GM18526 (cell line): ENCODE measurements around the gene ARHGEF19.

ENCODE experiments used
- POLR2A ChIP-seq: IDR thresholded peaks from 3 replicates; pipeline ENCODE4 v1.6.1; 2011; ENCODE audit not compliant: insufficient read length; ENCODE audit errors: extremely low read depth

Gene ARHGEF19

GRCh38 chr1:16213013-16213412 is 561 bp upstream of the ARHGEF19 start:
- TF ChIP-seq POLR2A, result no peak

GRCh38 chr1:16211824-16212223 is 628 bp downstream of the ARHGEF19 start:
- no peak for TF ChIP-seq POLR2A

GRCh38 chr1:16210581-16210980 is 1.9 kb downstream of the ARHGEF19 start:
- TF ChIP-seq POLR2A, result no peak

GRCh38 chr1:16209847-16210407 is 2.5 kb downstream of the ARHGEF19 start:
- TF ChIP-seq POLR2A, result no peak

- TF ChIP-seq POLR2A, result no peak
These were observed 3.2 kb downstream of the ARHGEF19 start for GRCh38 chr1:16209132-16209846.

- TF ChIP-seq POLR2A, result no peak
These were observed 4.0 kb downstream of the ARHGEF19 start for GRCh38 chr1:16208270-16208987.

- no peak for TF ChIP-seq POLR2A
These were observed 4.9 kb downstream of the ARHGEF19 start for GRCh38 chr1:16207318-16208269.

- peak; percentile 60 for TF ChIP-seq POLR2A
These were observed 5.7 kb downstream of the ARHGEF19 start for GRCh38 chr1:16206547-16207317.

- TF ChIP-seq POLR2A, result no peak
These were observed 6.4 kb downstream of the ARHGEF19 start for GRCh38 chr1:16205891-16206546.

GRCh38 chr1:16205334-16205671 is 7.1 kb downstream of the ARHGEF19 start:
- no peak for TF ChIP-seq POLR2A

- no peak for TF ChIP-seq POLR2A
These were observed 7.7 kb downstream of the ARHGEF19 start for GRCh38 chr1:16204634-16205333.

- TF ChIP-seq POLR2A, result no peak
These were observed 8.2 kb downstream of the ARHGEF19 start for GRCh38 chr1:16204216-16204615.

GRCh38 chr1:16203550-16203949 is 8.9 kb downstream of the ARHGEF19 start:
- no peak for TF ChIP-seq POLR2A
